GM11168 (cell line): ENCODE data around the gene ICAM5.

ENCODE experiments used
- in situ Hi-C: fragments of 300-500 bp; cut with MboI; formaldehyde crosslinking; loops from one replicate; pipeline ENCODE4 v1.12.0; 2022; ENCODE audit warnings: low sequenced_read_pairs; ENCODE audit not compliant: unreplicated experiment

The ICAM5 gene

GRCh38 chr19:10317045-10317856 is 27.5 kb downstream of the ICAM5 start:
- in situ Hi-C loops = no loop called here

GRCh38 chr19:10317857-10318462 is 28.2 kb downstream of the ICAM5 start:
- in situ Hi-C loops = no loop called here

- in situ Hi-C loops = no loop called here
Measured at GRCh38 chr19:10318807-10319682, 29.3 kb downstream of the ICAM5 start.

GRCh38 chr19:10320602-10321416 is 31.1 kb downstream of the ICAM5 start:
- in situ Hi-C loops = no loop called here

- in situ Hi-C loops = no loop called here
Measured at GRCh38 chr19:10321417-10321797, 31.7 kb downstream of the ICAM5 start.

- in situ Hi-C loops = no loop called here
Measured at GRCh38 chr19:10321874-10322835, 32.4 kb downstream of the ICAM5 start.

GRCh38 chr19:10325732-10326131 is 36.0 kb downstream of the ICAM5 start:
- in situ Hi-C loops = no loop called here

- in situ Hi-C loops = no loop called here
Measured at GRCh38 chr19:10327793-10328192, 38.0 kb downstream of the ICAM5 start.

GRCh38 chr19:10328558-10329429 is 39.0 kb downstream of the ICAM5 start:
- in situ Hi-C loops = no loop called here

GRCh38 chr19:10329555-10329954 is 39.8 kb downstream of the ICAM5 start:
- in situ Hi-C loops = no loop called here

GRCh38 chr19:10332158-10332964 is 42.6 kb downstream of the ICAM5 start:
- in situ Hi-C loops = no loop called here

GRCh38 chr19:10332965-10333757 is 43.4 kb downstream of the ICAM5 start, which contains the start of gene RAVER1:
Gene RAVER1, minus strand, starts transcription at chr19:10333529. Its CDS starts 22 bp downstream, at chr19:10333507.
- in situ Hi-C loops = no loop called here

GRCh38 chr19:10333758-10334587 is 44.2 kb downstream of the ICAM5 start:
- in situ Hi-C loops = no loop called here

GRCh38 chr19:10334588-10335351 is 45.0 kb downstream of the ICAM5 start:
- in situ Hi-C loops = no loop called here
